H1 (cell line): Measurements from ENCODE around the gene ACKR2.

Source experiments
- CBX5 ChIP-seq: fragments of 300-800, 300-1000 bp; sonication (generic); IDR thresholded peaks from 2 replicates; pipeline ENCODE4 v1.7.1; 2016; ENCODE audit warnings: antibody characterized with exemption, low read length, low read depth
- EP300 ChIP-seq, 2 experiments: IDR thresholded peaks; 1 replicate in 1 of 2; 2 replicates in 1 of 2; pipeline ENCODE4 v1.6.1; 2011 to 2012; ENCODE audit warnings: low read depth in 2 of 2, low read length in 2 of 2, mild to moderate bottlenecking in 2 of 2, borderline replicate concordance in 1 of 2, inconsistent platforms in 1 of 2, moderate library complexity in 1 of 2
- KDM1A ChIP-seq: fragments of 200-600, 300-600 bp; sonication (generic); IDR thresholded peaks from 2 replicates; pipeline ENCODE4 v1.7.1; 2016; ENCODE audit warnings: mild to moderate bottlenecking, low read length, borderline replicate concordance
- KDM5A ChIP-seq: fragments of 200-600 bp; IDR thresholded peaks from 2 replicates; pipeline ENCODE4 v1.7.1; 2012; ENCODE audit warnings: mild to moderate bottlenecking, low read length, inconsistent platforms, mixed read lengths
- POLR2A ChIP-seq, 2 experiments: IDR thresholded peaks; 1 replicate in 1 of 2; 2 replicates in 1 of 2; pipeline ENCODE4 v1.6.1; 2011; ENCODE audit warnings: low read depth in 2 of 2, low read length in 2 of 2, mild to moderate bottlenecking in 2 of 2; ENCODE audit errors: control extremely low read depth in 1 of 2
- RXRA ChIP-seq: IDR thresholded peaks from 2 replicates; pipeline ENCODE4 v1.6.1; 2011; ENCODE audit warnings: low read depth, mild to moderate bottlenecking, low read length, moderate library complexity; ENCODE audit not compliant: insufficient read depth
- SP1 ChIP-seq: IDR thresholded peaks from 2 replicates; pipeline ENCODE4 v1.6.1; 2011; ENCODE audit warnings: low read depth, low read length
- TAF1 ChIP-seq: IDR thresholded peaks from 2 replicates; pipeline ENCODE4 v1.6.1; 2011; ENCODE audit warnings: mild to moderate bottlenecking, low read depth, low read length
- USF2 ChIP-seq: IDR thresholded peaks from 2 replicates; pipeline ENCODE4 v1.6.1; 2011; ENCODE audit warnings: low read length, improper control_type of control experiment
- TF ChIP-seq, protein P1 (sequence below): IDR thresholded peaks from 2 replicates; pipeline ENCODE4 v1.6.1; 2011; ENCODE audit warnings: low read depth, mild to moderate bottlenecking, low read length; ENCODE audit not compliant: insufficient read depth
- TF ChIP-seq, protein P2 (sequence below), 3 experiments: IDR thresholded peaks; 1 replicate in 2 of 3; 2 replicates in 1 of 3; pipeline versions ENCODE4 v1.5.1 to v1.6.1; 2011; ENCODE audit warnings: low read length in 3 of 3, mild to moderate bottlenecking in 3 of 3, inconsistent platforms in 2 of 3, low read depth in 1 of 3, moderate library complexity in 1 of 3; ENCODE audit not compliant: insufficient read depth in 1 of 3; ENCODE audit errors: control extremely low read depth in 1 of 3

- TF ChIP-seq SP1 (no peak), RXRA (no peak), EP300 (IDR thresholded peaks at IDR 0.05; ENCODE audit: borderline replicate concordance in 1 of 2, low read depth in 2 of 2, low read length in 2 of 2) (no peak), POLR2A (IDR thresholded peaks at IDR 0.05; ENCODE audit: control extremely low read depth in 1 of 2, low read depth in 2 of 2, low read length in 2 of 2) (no peak), KDM1A (no peak), CBX5 (no peak), KDM5A (no peak), TAF1 (no peak), USF2 (no peak)
- TF ChIP-seq, protein P1, sequence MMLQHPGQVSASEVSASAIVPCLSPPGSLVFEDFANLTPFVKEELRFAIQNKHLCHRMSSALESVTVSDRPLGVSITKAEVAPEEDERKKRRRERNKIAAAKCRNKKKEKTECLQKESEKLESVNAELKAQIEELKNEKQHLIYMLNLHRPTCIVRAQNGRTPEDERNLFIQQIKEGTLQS, result no peak
- TF ChIP-seq, protein P2, sequence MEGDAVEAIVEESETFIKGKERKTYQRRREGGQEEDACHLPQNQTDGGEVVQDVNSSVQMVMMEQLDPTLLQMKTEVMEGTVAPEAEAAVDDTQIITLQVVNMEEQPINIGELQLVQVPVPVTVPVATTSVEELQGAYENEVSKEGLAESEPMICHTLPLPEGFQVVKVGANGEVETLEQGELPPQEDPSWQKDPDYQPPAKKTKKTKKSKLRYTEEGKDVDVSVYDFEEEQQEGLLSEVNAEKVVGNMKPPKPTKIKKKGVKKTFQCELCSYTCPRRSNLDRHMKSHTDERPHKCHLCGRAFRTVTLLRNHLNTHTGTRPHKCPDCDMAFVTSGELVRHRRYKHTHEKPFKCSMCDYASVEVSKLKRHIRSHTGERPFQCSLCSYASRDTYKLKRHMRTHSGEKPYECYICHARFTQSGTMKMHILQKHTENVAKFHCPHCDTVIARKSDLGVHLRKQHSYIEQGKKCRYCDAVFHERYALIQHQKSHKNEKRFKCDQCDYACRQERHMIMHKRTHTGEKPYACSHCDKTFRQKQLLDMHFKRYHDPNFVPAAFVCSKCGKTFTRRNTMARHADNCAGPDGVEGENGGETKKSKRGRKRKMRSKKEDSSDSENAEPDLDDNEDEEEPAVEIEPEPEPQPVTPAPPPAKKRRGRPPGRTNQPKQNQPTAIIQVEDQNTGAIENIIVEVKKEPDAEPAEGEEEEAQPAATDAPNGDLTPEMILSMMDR (IDR thresholded peaks at IDR 0.05; ENCODE audit: control extremely low read depth in 1 of 3, insufficient read depth in 1 of 3, low read depth in 1 of 3, low read length in 3 of 3), result no peak
Observed at GRCh38 chr3:42901073-42901415, 91.8 kb downstream of the ACKR2 start.
